Choroid plexus epithelial cell (primary cell): Measurements from ENCODE around the gene GOLGA1.

ENCODE experiments used
- DNase-seq: peaks from one replicate; pipeline ENCODE4 v3.0.0-alpha.2; 2010; ENCODE audit warnings: low read depth
- H3K4me3 ChIP-seq: 2 replicates; pipeline ENCODE4 v1.5.1; 2011; ENCODE audit warnings: low read depth, mild to moderate bottlenecking, control low read depth, low read length, moderate library complexity
- CTCF ChIP-seq: conservative IDR thresholded peaks from 2 replicates; pipeline ENCODE4 v1.5.1; 2011; ENCODE audit warnings: low read depth, mild to moderate bottlenecking, control low read depth, inconsistent platforms, low read length, moderate library complexity

GOLGA1 gene

GRCh38 chr9:124869466-124869985, 71.4 kb downstream of the GOLGA1 start:
- DNase-seq = no peak
- peak overlapping the region; percentile 96 for H3K4me3 ChIP-seq
- TF ChIP-seq CTCF = no peak

- peak; percentile 36 for TF ChIP-seq CTCF
- peak overlapping the region; percentile 96 for H3K4me3 ChIP-seq
- DNase-seq = peak; percentile 77
Observed at GRCh38 chr9:124868511-124869465, 72.1 kb downstream of the GOLGA1 start.

GRCh38 chr9:124863371-124863871, 77.5 kb downstream of the GOLGA1 start:
- no peak for TF ChIP-seq CTCF
- no peak for DNase-seq
- no peak overlapping the region for H3K4me3 ChIP-seq

GRCh38 chr9:124861342-124862229, 79.3 kb downstream of the GOLGA1 start, which contains the start of the genes ARPC5L and RPL35:
Gene ARPC5L (plus strand): TSS chr9:124862130. CDS start chr9:124869291, 7,161 bp downstream.
Gene RPL35 (minus strand): TSS chr9:124861957. CDS start chr9:124861912, 45 bp downstream.
- peak; percentile 96 for DNase-seq
- TF ChIP-seq CTCF = peak; percentile 40
- peak within 1 kb of the TSS; percentile 88 for H3K4me3 ChIP-seq

GRCh38 chr9:124860582-124861341, 80.1 kb downstream of the GOLGA1 start:
- H3K4me3 ChIP-seq = peak overlapping the region; percentile 88
- no peak for TF ChIP-seq CTCF
- DNase-seq = no peak
